GM18909 (cell line): ENCODE data around the gene RAB14.
"Not testable (repeated sequence)": the region's sequence is repeated elsewhere in the genome, so short reads cannot be mapped to it uniquely, and the experiment has no call there.

Experiments used
- ATAC-seq: cut with Tn5 transposase; IDR thresholded peaks from one replicate; pipeline ENCODE4 v1.9.1; 2021; ENCODE audit warnings: mild to moderate bottlenecking; ENCODE audit not compliant: unreplicated experiment, poor library complexity

RAB14 gene

GRCh38 chr9:121192959-121193640 lies 8.6 kb downstream of the RAB14 start:
- ATAC-seq = no peak

DNA sequence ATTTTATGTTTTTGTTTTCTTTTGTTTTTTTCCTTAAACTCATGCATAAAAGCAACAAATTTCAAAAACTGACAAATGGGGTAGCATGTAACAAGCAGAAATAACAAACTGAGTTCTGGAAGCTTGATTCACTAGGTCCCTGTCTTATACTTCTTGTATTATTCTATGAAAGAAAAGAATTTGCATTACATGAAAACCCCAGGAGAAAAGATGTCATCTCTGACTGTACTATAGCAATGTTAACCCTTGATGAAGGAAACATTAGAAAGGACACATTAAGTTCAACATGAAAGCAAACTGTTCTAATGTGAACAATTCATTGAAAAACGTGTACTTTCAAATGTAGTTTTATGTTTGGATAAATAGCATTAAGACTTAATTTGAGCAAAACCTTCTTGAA lies 9.2 kb downstream of the RAB14 start:
- no peak for ATAC-seq

- ATAC-seq = no peak
Observed at GRCh38 chr9:121191235-121191634, 10.4 kb downstream of the RAB14 start.

DNA sequence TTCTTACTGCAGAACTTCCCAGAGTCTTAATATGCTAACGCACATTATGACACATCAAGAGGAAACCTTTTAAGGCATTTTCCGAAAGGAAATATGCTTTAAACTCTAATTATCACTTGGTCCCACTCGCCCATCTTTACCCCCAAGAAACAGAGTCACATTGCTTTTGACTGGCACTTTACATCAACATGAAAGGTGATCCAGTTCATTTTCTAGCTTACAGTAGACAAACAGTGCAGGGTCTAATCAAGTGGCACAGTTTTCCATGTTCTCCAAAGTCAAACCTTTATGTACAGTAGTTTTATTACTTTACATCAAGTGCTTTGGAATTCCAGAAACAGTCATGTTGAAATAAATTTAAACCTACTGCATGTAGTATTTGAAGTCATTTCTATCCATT lies 12.0 kb downstream of the RAB14 start:
- ATAC-seq = no peak

DNA sequence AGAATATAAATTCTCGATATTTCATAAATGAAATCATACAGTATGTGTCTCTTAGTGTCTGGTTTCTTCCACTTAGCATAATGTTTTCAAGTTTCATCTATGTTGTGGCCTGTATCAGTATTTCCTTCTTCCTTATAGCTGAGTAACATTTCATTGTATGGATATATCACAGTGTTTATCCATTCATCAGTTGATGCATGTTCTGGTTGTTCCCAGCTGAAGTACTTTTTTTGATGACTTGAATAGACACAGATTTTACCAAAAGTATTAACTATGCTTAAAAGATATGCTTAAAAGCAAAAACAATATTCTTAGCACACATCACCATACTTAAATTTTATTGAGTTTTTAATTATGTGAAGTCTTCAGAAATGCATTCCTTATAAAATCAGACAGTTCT lies 12.7 kb downstream of the RAB14 start:
- ATAC-seq = no peak

DNA sequence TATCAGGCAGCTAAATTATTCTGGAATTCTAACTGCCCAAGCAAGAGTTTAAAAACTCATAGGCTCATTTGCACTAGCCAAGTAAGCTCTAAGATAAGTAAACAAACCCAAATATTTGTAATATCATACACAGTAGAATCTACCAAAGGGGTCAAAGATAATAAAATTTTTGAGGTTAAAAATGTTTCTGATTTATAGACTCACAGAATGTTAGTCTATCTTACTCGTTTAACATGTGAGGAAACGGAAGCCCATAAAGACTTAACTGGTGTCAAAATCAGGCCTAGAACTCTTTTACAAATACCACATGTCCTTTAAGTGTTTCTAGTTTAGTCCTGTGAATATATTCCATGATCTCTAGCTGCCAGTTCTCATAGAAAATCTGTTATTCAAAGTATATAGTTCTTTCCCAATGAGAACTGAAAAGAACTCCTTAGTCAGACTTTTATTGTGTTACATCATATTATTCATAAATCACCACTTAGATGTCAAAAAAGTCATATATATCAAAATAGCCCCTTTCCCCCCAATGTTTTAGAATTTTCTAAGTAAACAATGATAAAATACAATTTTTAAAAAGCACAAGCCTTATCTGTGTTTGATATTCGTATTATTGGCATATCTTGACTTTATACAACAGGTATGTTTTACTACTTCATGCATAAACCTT lies 13.9 kb downstream of the RAB14 start:
- no peak for ATAC-seq

GRCh38 chr9:121185774-121186403 lies 15.8 kb downstream of the RAB14 start:
- ATAC-seq = no peak

DNA sequence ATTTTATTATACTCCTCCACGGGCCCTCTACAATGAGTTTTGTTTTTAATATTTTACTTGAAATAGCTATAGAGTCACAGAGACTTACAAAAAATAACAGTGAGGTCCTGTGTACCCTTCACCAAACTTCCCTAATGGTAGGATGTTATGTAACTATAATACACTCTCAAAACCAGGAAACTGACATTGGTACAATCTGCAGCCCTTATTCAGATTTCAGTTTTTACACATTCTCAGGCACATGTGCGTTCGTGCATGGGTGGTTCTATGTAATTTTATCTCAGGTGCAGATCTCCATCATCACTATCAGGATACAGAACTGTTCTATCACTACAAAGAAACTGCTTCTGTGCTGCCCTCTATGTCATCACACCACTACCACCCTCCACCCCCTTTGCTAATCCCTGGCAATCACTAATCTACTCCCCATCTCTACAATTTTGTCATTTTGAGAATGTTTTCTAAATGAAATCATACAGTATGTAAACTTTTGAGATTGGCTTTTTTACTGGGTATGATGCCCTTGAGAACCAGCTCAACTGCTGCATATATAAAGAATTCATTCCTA lies 16.4 kb downstream of the RAB14 start:
- no peak for ATAC-seq

GRCh38 chr9:121184463-121184862 lies 17.2 kb downstream of the RAB14 start:
- ATAC-seq = no peak

GRCh38 chr9:121183666-121184423 lies 17.8 kb downstream of the RAB14 start:
- no peak for ATAC-seq

DNA sequence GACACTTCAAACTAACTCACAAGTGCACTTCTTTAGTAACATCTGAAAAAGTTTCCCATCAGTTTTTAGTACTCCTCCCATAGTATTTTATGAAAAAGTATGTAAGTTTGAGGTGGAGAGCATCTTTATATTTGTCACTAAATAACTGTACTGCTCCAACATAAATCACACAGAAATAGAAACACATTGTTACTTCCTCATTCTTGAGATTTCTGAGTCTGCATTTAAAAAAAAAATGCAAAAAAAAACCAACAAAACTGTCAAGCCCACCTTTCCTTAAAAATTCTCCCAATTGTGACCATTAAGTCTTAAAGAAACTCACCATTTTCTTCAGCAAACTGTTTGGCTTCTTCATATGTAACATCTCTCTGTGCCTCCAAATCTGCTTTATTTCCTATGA lies 18.7 kb downstream of the RAB14 start:
- no peak for ATAC-seq

GRCh38 chr9:121182101-121182836 lies 19.4 kb downstream of the RAB14 start:
- no peak for ATAC-seq

GRCh38 chr9:121179930-121180681 lies 21.6 kb downstream of the RAB14 start:
- ATAC-seq = no peak

DNA sequence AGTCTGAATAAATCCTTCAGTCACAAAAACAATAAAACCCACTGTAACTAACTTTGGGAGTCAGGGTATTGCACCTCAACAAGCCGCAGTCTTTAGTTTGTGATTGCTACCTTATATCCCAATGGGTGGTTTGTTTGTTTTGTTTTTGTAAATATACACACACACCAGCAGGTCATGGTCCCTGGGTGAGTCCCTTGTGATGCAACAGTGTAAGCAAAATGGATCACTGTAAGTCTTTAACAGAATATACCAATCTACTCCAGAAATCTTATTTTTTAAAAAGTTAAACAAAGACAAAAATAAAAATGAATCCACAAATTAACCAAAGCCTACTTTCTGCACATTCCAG lies 22.3 kb downstream of the RAB14 start:
- not testable (repeated sequence) for ATAC-seq

- ATAC-seq = no peak
Observed at GRCh38 chr9:121178676-121179372, 22.8 kb downstream of the RAB14 start.

DNA sequence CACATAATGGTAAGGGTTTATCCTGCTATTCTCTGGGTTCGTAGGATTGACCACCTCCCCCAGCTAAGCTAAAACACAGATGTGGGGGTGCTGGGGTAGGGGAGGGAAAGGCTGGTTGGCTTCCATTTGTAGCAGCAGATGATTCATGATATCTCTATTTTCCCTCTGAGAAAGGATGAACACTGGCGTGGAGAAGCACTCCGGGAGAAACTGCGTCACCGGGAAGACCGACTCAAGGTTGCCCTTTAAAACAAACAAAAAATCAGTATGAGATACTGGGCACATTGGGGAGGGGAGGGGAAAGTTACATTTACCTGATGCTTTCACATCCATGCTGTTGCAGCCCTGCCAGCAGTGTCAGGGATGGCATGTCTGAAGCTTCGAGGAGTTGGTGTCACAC lies 28.2 kb downstream of the RAB14 start:
- no peak for ATAC-seq

DNA sequence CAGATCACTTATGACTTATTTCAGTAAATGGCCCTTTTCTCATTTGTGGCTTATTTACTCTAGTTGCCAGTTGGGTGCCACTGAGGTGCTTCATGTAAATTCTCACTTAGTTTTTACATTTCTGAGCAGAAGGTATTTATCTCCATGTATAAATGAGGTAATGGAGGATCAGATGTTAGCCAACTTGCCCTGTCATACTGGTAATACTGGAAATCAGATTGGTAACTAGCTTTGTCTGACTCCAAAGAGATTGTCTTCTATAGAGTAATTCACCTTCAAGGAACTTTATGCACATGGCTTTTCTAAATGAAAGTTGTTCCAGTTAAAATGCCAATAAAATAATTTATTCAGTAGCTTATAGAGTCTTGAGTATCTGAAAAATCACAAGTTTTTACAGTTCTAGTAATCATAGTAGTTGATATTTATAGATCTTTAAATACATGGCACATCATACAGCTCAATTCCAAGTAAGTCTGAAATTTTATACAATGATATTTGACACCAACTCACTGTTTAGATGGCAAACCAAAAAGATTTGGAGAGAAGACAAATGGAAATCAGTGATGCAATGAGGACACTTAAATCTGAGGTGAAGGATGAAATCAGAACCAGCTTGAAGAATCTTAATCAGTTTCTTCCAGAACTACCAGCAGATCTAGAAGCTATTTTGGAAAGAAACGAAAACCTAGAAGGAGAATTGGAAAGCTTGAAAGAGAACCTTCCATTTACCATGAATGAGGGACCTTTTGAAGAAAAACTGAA lies 28.8 kb downstream of the RAB14 start:
- no peak for ATAC-seq

- ATAC-seq = no peak
Observed at GRCh38 chr9:121171236-121171635, 30.4 kb downstream of the RAB14 start.
